Measurements from ENCODE around the gene PCDH9. TPM values are rescaled to one million over a fixed set of nuclear protein-coding genes. Genes with fewer than 3 reads are reported as not detected.
A peak's percentile ranks its signal among the peaks of the same experiment; 100 is the strongest.

PCDH9 gene
- total RNA-seq, 1 donor from 2014 or later = 0.26 TPM

DNA sequence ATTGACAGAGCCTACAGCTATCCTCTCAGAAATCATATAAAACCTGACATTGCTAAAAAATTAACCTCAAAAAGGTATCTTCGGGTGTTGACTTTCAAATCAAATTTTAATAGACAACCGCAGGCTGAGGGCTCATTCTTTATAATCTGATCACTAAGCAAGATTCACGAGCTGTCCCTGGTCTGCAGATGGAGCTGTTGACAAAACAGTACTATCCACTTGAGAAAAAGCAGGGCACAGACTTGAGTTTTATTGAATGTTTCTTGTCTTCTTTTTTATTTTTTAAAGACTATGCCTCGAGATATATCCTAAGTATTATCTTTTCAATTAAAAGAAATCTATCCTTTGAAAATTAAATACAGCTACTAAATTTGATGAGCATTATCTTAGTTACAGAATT lies 540.5 kb downstream of the PCDH9 start:
- no peak overlapping the region for H3K4me3 ChIP-seq (ENCODE audit: low read depth, low read length)
- TF ChIP-seq, protein P1, sequence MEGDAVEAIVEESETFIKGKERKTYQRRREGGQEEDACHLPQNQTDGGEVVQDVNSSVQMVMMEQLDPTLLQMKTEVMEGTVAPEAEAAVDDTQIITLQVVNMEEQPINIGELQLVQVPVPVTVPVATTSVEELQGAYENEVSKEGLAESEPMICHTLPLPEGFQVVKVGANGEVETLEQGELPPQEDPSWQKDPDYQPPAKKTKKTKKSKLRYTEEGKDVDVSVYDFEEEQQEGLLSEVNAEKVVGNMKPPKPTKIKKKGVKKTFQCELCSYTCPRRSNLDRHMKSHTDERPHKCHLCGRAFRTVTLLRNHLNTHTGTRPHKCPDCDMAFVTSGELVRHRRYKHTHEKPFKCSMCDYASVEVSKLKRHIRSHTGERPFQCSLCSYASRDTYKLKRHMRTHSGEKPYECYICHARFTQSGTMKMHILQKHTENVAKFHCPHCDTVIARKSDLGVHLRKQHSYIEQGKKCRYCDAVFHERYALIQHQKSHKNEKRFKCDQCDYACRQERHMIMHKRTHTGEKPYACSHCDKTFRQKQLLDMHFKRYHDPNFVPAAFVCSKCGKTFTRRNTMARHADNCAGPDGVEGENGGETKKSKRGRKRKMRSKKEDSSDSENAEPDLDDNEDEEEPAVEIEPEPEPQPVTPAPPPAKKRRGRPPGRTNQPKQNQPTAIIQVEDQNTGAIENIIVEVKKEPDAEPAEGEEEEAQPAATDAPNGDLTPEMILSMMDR (IDR thresholded peaks at IDR 0.05; ENCODE audit: insufficient read depth, low read length, severe bottlenecking) = peak; percentile 42
- no peaks in the 10 kb centered on the region for H3K27me3 ChIP-seq (ENCODE audit: control insufficient read depth, insufficient read depth, low read length)
- H3K36me3 ChIP-seq (ENCODE audit: control insufficient read depth, insufficient read depth, low read length) = no peaks in the 10 kb centered on the region
- FAIRE-seq = no peak
- DNase-seq (ENCODE audit: low read depth) = peak; percentile 23

DNA sequence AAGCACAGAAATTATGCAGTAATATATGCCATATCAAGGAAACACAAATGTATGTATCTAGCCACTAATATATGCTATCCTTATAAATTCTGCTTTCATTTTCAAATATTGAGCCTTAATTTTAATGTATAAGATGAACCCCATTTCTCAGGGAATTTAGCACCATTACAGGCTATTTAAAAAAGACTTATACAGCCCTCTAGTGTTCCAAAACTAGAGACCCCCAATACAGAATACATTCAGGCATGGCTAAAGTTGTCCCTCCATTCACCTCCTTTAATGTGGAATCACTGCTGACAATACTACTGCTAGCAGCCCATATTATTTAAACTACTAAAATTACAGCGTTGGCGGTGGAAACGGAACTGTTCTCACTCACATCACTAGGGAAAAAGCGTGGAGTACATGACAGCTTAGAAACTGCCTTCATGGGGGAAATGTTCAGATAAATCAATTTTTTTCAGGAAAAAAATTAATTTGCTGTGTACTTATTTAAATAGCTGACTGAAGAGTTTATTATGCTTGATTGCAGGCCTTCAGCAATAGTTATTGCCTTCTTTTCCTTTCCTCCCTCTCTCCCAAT lies 541.0 kb downstream of the PCDH9 start:
- TF ChIP-seq, protein P1 (IDR thresholded peaks at IDR 0.05; ENCODE audit: insufficient read depth, low read length, severe bottlenecking) = no peak
- DNase-seq (ENCODE audit: low read depth) (no peak), FAIRE-seq (no peak)
- no peaks in the 10 kb centered on the region for H3K36me3 ChIP-seq (ENCODE audit: control insufficient read depth, insufficient read depth, low read length)
- H3K4me3 ChIP-seq (ENCODE audit: low read depth, low read length) = no peak overlapping the region
- no peaks in the 10 kb centered on the region for H3K27me3 ChIP-seq (ENCODE audit: control insufficient read depth, insufficient read depth, low read length)

- H3K27me3 ChIP-seq (ENCODE audit: control insufficient read depth, insufficient read depth, low read length) = no peaks in the 10 kb centered on the region
- TF ChIP-seq, protein P1 (IDR thresholded peaks at IDR 0.05; ENCODE audit: insufficient read depth, low read length, severe bottlenecking) = no peak
- no peak for FAIRE-seq
These were observed 548.7 kb downstream of the PCDH9 start for GRCh38 chr13:66681403-66681802.

GRCh38 chr13:66680031-66680430 lies 550.1 kb downstream of the PCDH9 start:
- TF ChIP-seq, protein P1 (IDR thresholded peaks at IDR 0.05; ENCODE audit: insufficient read depth, low read length, severe bottlenecking) = no peak
- DNase-seq (ENCODE audit: low read depth) = no peak
- Histone ChIP-seq H3K36me3 (ENCODE audit: control insufficient read depth, insufficient read depth, low read length) (no peaks in the 10 kb centered on the region), H3K4me3 (ENCODE audit: low read depth, low read length) (no peak overlapping the region), H3K27me3 (ENCODE audit: control insufficient read depth, insufficient read depth, low read length) (no peaks in the 10 kb centered on the region)
- FAIRE-seq = no peak

More at GRCh38 chr13:66681403-66681802, 548.7 kb downstream of the PCDH9 start:
- no peak for DNase-seq (ENCODE audit: low read depth)
- Histone ChIP-seq H3K4me3 (ENCODE audit: low read depth, low read length) (no peak overlapping the region), H3K36me3 (ENCODE audit: control insufficient read depth, insufficient read depth, low read length) (no peaks in the 10 kb centered on the region)

DNA sequence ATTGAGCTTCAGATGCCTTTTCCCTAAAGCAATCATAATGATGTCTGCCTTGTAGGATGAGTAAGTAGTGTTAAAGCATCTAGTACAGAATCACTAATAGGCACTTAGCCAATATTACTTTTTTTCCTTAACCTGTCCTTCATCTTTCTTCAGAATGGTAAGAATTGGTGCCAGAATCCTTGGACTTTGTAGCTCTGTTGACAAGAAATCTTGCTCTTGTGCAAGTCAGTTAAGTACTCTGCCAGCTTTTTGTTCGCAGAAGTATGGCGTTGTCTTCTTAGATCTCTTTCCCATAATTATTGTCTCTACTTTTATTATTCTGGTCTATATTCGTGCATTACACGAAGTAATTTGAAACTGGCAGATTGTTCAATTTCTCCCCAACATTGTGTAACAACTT lies 554.5 kb downstream of the PCDH9 start:
- no peak for FAIRE-seq
- TF ChIP-seq, protein P1 (IDR thresholded peaks at IDR 0.05; ENCODE audit: insufficient read depth, low read length, severe bottlenecking) = no peak
- no peak overlapping the region for H3K4me3 ChIP-seq (ENCODE audit: low read depth, low read length)
- DNase-seq (ENCODE audit: low read depth) = no peak
- no peaks in the 10 kb centered on the region for H3K36me3 ChIP-seq (ENCODE audit: control insufficient read depth, insufficient read depth, low read length)
- H3K27me3 ChIP-seq (ENCODE audit: control insufficient read depth, insufficient read depth, low read length) = no peaks in the 10 kb centered on the region

GRCh38 chr13:66673401-66673800 lies 556.7 kb downstream of the PCDH9 start:
- FAIRE-seq (no peak), DNase-seq (ENCODE audit: low read depth) (no peak)
- TF ChIP-seq, protein P1 (IDR thresholded peaks at IDR 0.05; ENCODE audit: insufficient read depth, low read length, severe bottlenecking) = no peak
- Histone ChIP-seq H3K27me3 (ENCODE audit: control insufficient read depth, insufficient read depth, low read length) (no peaks in the 10 kb centered on the region), H3K36me3 (ENCODE audit: control insufficient read depth, insufficient read depth, low read length) (no peaks in the 10 kb centered on the region), H3K4me3 (ENCODE audit: low read depth, low read length) (no peak overlapping the region)

All from bronchial epithelial cell (primary cell).